Vagina (tissue), 2 donors: Measurements from ENCODE around the gene RUNDC1. TPM values are rescaled to one million over a fixed set of nuclear protein-coding genes. Genes with fewer than 3 reads are reported as not detected.

ENCODE experiments used
- DNase-seq, 2 donors: peaks; one replicate each; pipeline ENCODE4 v3.0.0-alpha.2; 2017; ENCODE audit errors: extremely low spot score in 2 of 2
- H3K27ac ChIP-seq: fragments of 200-600 bp; sonication (generic); one replicate; pipeline ENCODE4 v1.5.1; 2019
- H3K27me3 ChIP-seq: fragments of 200-600 bp; sonication (generic); one replicate; pipeline ENCODE4 v1.5.1; 2019
- H3K36me3 ChIP-seq, 2 donors: fragments of 200-600 bp; sonication (generic); one replicate each; pipeline ENCODE4 v1.5.1; 2017 to 2019
- H3K4me1 ChIP-seq: fragments of 200-600 bp; sonication (generic); one replicate; pipeline ENCODE4 v1.5.1; 2019
- H3K4me3 ChIP-seq, 2 donors: fragments of 200-600 bp; sonication (generic); 1 replicate in 1 of 2; 2 replicates in 1 of 2; pipeline ENCODE4 v1.5.1; 2016 to 2019
- H3K9me3 ChIP-seq: fragments of 200-600 bp; sonication (generic); one replicate; pipeline ENCODE4 v1.5.1; 2019
- POLR2A ChIP-seq, 2 donors: fragments of 450-650 bp; IDR thresholded peaks; one replicate each; pipeline ENCODE4 v1.6.1; 2017; ENCODE audit warnings: antibody characterized with exemption in 2 of 2, mild to moderate bottlenecking in 2 of 2, moderate library complexity in 2 of 2
- POLR2AphosphoS5 ChIP-seq, 2 donors: sonication (generic); formaldehyde crosslinking; IDR thresholded peaks; one replicate each; pipeline ENCODE4 v1.9.0; 2017; ENCODE audit warnings: antibody characterized with exemption in 2 of 2, mild to moderate bottlenecking in 2 of 2, low read depth in 1 of 2; ENCODE audit not compliant: insufficient read depth in 1 of 2
- intact Hi-C: fragments of 100-400 bp; cut with DNase I; formaldehyde crosslinking; loops from one replicate; pipeline ENCODE4 v1.15.1; 2023
- total RNA-seq: library from RNA; depleted of rRNA; stranded (reverse); fragments of >200 nt; gene quantifications from one replicate; pipeline ENCODE4 v1.2.3, GENCODE V29; 2016
- TF ChIP-seq, protein P1 (sequence below), 3 experiments: fragments of 450-650 bp in 2 of 3; fragments of 200-600 bp in 1 of 3; sonication (generic) in 1 of 3; IDR thresholded peaks; one replicate each; pipeline ENCODE4 v1.5.1; 2017 to 2019; ENCODE audit warnings: antibody characterized with exemption in 3 of 3, mild to moderate bottlenecking in 2 of 3, moderate library complexity in 2 of 3

Gene RUNDC1
- total RNA-seq, 1 donor from 2014 or later: 21.4 TPM

- Histone ChIP-seq H3K27ac (peak overlapping the region; percentile 68), H3K27me3 (no peaks in the 10 kb centered on the region), H3K4me3 (peak overlapping the region; percentile 77 to 88), H3K9me3 (no peaks in the 10 kb centered on the region), H3K36me3 (no peaks in the 10 kb centered on the region), H3K4me1 (peaks cover 26% of the 10 kb centered on the region)
- no peak for TF ChIP-seq POLR2A (IDR thresholded peaks at IDR 0.05)
- TF ChIP-seq, protein P1, sequence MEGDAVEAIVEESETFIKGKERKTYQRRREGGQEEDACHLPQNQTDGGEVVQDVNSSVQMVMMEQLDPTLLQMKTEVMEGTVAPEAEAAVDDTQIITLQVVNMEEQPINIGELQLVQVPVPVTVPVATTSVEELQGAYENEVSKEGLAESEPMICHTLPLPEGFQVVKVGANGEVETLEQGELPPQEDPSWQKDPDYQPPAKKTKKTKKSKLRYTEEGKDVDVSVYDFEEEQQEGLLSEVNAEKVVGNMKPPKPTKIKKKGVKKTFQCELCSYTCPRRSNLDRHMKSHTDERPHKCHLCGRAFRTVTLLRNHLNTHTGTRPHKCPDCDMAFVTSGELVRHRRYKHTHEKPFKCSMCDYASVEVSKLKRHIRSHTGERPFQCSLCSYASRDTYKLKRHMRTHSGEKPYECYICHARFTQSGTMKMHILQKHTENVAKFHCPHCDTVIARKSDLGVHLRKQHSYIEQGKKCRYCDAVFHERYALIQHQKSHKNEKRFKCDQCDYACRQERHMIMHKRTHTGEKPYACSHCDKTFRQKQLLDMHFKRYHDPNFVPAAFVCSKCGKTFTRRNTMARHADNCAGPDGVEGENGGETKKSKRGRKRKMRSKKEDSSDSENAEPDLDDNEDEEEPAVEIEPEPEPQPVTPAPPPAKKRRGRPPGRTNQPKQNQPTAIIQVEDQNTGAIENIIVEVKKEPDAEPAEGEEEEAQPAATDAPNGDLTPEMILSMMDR (IDR thresholded peaks at IDR 0.05): no peak
- no peak for TF ChIP-seq POLR2AphosphoS5 (IDR thresholded peaks at IDR 0.05; ENCODE audit: insufficient read depth in 1 of 2, low read depth in 1 of 2)
- DNase-seq: no peak
- intact Hi-C loops: no loop called here
Observed at GRCh38 chr17:42980766-42981397, 517 bp downstream of the RUNDC1 start.

GRCh38 chr17:42982266-42982665, 1.9 kb downstream of the RUNDC1 start:
- Histone ChIP-seq H3K4me3 (no peak overlapping the region), H3K27ac (no peak overlapping the region), H3K9me3 (no peaks in the 10 kb centered on the region), H3K4me1 (peaks cover 26% of the 10 kb centered on the region), H3K36me3 (peaks cover 0 to 1% of the 10 kb centered on the region in 2 donors), H3K27me3 (no peaks in the 10 kb centered on the region)
- TF ChIP-seq POLR2A (IDR thresholded peaks at IDR 0.05): no peak
- no peak for TF ChIP-seq POLR2AphosphoS5 (IDR thresholded peaks at IDR 0.05; ENCODE audit: insufficient read depth in 1 of 2, low read depth in 1 of 2)
- TF ChIP-seq, protein P1 (IDR thresholded peaks at IDR 0.05): no peak
- intact Hi-C loops: no loop called here
- no peak for DNase-seq

DNA sequence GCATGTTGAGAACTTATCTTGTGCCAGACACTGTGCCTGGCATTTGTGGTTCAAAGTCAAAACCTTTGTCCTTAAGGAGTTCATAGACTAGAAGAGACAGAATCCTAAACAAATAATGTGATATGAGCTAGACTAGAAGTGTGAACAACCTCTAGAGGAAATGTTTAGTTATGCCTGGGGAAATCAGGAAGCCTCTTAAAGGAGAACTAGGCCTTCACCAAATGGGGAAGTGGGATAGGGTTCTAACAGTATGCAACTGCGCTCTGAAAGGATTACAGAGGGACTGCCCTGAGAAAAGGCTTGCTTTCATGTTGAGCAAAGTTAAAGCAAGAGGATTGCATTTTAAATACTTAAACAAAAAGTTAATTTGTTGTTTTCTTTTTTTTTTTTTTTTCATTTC, 4.9 kb downstream of the RUNDC1 start:
- Histone ChIP-seq H3K4me3 (no peak overlapping the region), H3K36me3 (peaks cover 0 to 31% of the 10 kb centered on the region in 2 donors), H3K9me3 (no peaks in the 10 kb centered on the region), H3K27ac (no peak overlapping the region), H3K4me1 (peaks cover 17% of the 10 kb centered on the region), H3K27me3 (no peaks in the 10 kb centered on the region)
- DNase-seq: no peak
- no peak for TF ChIP-seq POLR2AphosphoS5 (IDR thresholded peaks at IDR 0.05; ENCODE audit: insufficient read depth in 1 of 2, low read depth in 1 of 2)
- no peak for TF ChIP-seq POLR2A (IDR thresholded peaks at IDR 0.05)
- TF ChIP-seq, protein P1 (IDR thresholded peaks at IDR 0.05): no peak
- intact Hi-C loops: no loop called here

- H3K9me3 ChIP-seq: no peaks in the 10 kb centered on the region
- TF ChIP-seq, protein P1 (IDR thresholded peaks at IDR 0.05): no peak
- TF ChIP-seq POLR2AphosphoS5 (IDR thresholded peaks at IDR 0.05; ENCODE audit: insufficient read depth in 1 of 2, low read depth in 1 of 2): no peak
- no peak for TF ChIP-seq POLR2A (IDR thresholded peaks at IDR 0.05)
- peaks cover 0 to 56% of the 10 kb centered on the region in 2 donors for H3K36me3 ChIP-seq
- no peaks in the 10 kb centered on the region for H3K4me1 ChIP-seq
- no peak for DNase-seq
- intact Hi-C loops: no loop called here
- H3K27me3 ChIP-seq: no peaks in the 10 kb centered on the region
- no peak overlapping the region for H3K4me3 ChIP-seq
- no peak overlapping the region for H3K27ac ChIP-seq
Observed at GRCh38 chr17:42989141-42989540, 8.8 kb downstream of the RUNDC1 start.
